HCT116 (cell line): ENCODE data around the gene LY6G5B. TPM values are rescaled to one million over a fixed set of nuclear protein-coding genes. Genes with fewer than 3 reads are reported as not detected.

Experiments
- ATAC-seq: fragments of 200-7000 bp; cut with Tn5 transposase; 2 replicates; pipeline ENCODE4 v1.9.1; 2020; ENCODE audit warnings: mild to moderate bottlenecking, moderate library complexity
- BruUV-seq: library from RNA; stranded (reverse); fragments of 400-500 nt; replicated peaks from 2 replicates; lab custom pipeline; 2021; lab: Mats Ljungman, UMichigan
- CTCF ChIA-PET: fragments of 300-600 bp; sonication (Branson Sonifier 250); formaldehyde crosslinking; loops from one replicate; lab custom pipeline; 2021; ENCODE audit warnings: antibody characterized with exemption; lab: Charles Lee
- POLR2A ChIA-PET: fragments of 300-600, 350-600 bp; sonication (Branson Sonifier 250); formaldehyde crosslinking; loops from one replicate; lab custom pipeline; 2021; ENCODE audit warnings: antibody characterized with exemption; lab: Charles Lee
- RAD21 ChIA-PET, 2 experiments: fragments of 300-600 bp; sonication (Branson Sonifier 250); formaldehyde crosslinking; loops; one replicate each; lab custom pipeline; 2023; ENCODE audit warnings: low total read pairs in 2 of 2; ENCODE audit not compliant: uncharacterized antibody in 2 of 2, unreplicated experiment in 2 of 2, low non-redundant PET in 1 of 2; lab: Charles Lee
- DNase-seq: peaks from one replicate; pipeline ENCODE4 v3.0.0-alpha.2; 2010; ENCODE audit warnings: low read depth, low spot score
- H2AFZ ChIP-seq: fragments of 200-600 bp; shearing (Covaris generic), sonication (generic); 2 replicates; pipeline ENCODE4 v1.6.1; 2017; ENCODE audit warnings: low read depth, mixed run types, mixed read lengths, antibody characterized with exemption, low read length; ENCODE audit not compliant: poor library complexity, severe bottlenecking
- H3K27ac ChIP-seq: 2 replicates; pipeline ENCODE4 v1.5.1; 2012; ENCODE audit warnings: low read depth, low read length
- H3K27me3 ChIP-seq: fragments of 200-600 bp; sonication (generic); 2 replicates; pipeline ENCODE4 v1.6.1; 2016; ENCODE audit warnings: mixed run types, low read length, mixed read lengths; ENCODE audit not compliant: insufficient read depth
- H3K36me3 ChIP-seq, 2 experiments: fragments of 200-500 bp in 1 of 2; fragments of 200-600 bp in 1 of 2; sonication (Bioruptor generic) in 1 of 2; sonication (generic) in 1 of 2; 2 replicates each; pipeline versions ENCODE4 v1.5.1 to v1.6.1; 2014 to 2016; ENCODE audit warnings: low read length in 2 of 2, inconsistent platforms in 1 of 2, mixed read lengths in 1 of 2, mixed run types in 1 of 2; ENCODE audit not compliant: insufficient read depth in 2 of 2, control insufficient read depth in 1 of 2
- H3K4me1 ChIP-seq, 2 experiments: fragments of 200-600 bp in 1 of 2; sonication (generic) in 1 of 2; 2 replicates each; pipeline versions ENCODE4 v1.5.1 to v1.6.1; 2012 to 2017; ENCODE audit warnings: low read length in 2 of 2, inconsistent platforms in 1 of 2, mild to moderate bottlenecking in 1 of 2, mixed read lengths in 1 of 2, mixed run types in 1 of 2, moderate library complexity in 1 of 2; ENCODE audit not compliant: insufficient read depth in 2 of 2, control insufficient read depth in 1 of 2
- H3K4me2 ChIP-seq: fragments of 200-600 bp; sonication (generic); 2 replicates; pipeline ENCODE4 v1.6.1; 2017; ENCODE audit warnings: mixed run types, low read length, mixed read lengths
- H3K4me3 ChIP-seq, 2 experiments: fragments of 200-600 bp in 1 of 2; sonication (generic) in 1 of 2; replicated peaks in 1 of 2; 2 replicates each; pipeline ENCODE4 v1.5.1; 2011 to 2016; ENCODE audit warnings: low read length in 2 of 2, control low read depth in 1 of 2, low read depth in 1 of 2, mild to moderate bottlenecking in 1 of 2, mixed read lengths in 1 of 2, mixed run types in 1 of 2
- H3K79me2 ChIP-seq: fragments of 200-600 bp; sonication (generic); 2 replicates; pipeline ENCODE4 v1.6.1; 2017; ENCODE audit warnings: mild to moderate bottlenecking, mixed run types, low read length, moderate library complexity, mixed read lengths; ENCODE audit not compliant: insufficient read depth
- H3K9ac ChIP-seq: fragments of 200-600 bp; sonication (generic); 2 replicates; pipeline ENCODE4 v1.6.1; 2016; ENCODE audit warnings: low read length, mixed read lengths
- H3K9me2 ChIP-seq: fragments of 200-600 bp; sonication (generic), shearing (Covaris generic); 2 replicates; pipeline ENCODE4 v1.6.1; 2017; ENCODE audit warnings: mixed run types, mild to moderate bottlenecking, moderate library complexity; ENCODE audit not compliant: insufficient read depth
- H3K9me3 ChIP-seq, 2 experiments: fragments of 200-500 bp in 1 of 2; fragments of 200-600 bp in 1 of 2; sonication (Bioruptor generic) in 1 of 2; sonication (generic) in 1 of 2; 2 replicates each; pipeline ENCODE4 v1.6.1; 2014 to 2017; ENCODE audit warnings: low read length in 2 of 2, mixed read lengths in 2 of 2, inconsistent platforms in 1 of 2, low read depth in 1 of 2, mild to moderate bottlenecking in 1 of 2, mixed run types in 1 of 2, moderate library complexity in 1 of 2; ENCODE audit not compliant: control insufficient read depth in 1 of 2, insufficient read depth in 1 of 2
- H4K20me1 ChIP-seq: fragments of 200-600 bp; sonication (generic), shearing (Covaris generic); 2 replicates; pipeline ENCODE4 v1.6.1; 2017; ENCODE audit warnings: mixed run types, mild to moderate bottlenecking, moderate library complexity; ENCODE audit not compliant: insufficient read depth
- CBX3 ChIP-seq: IDR thresholded peaks from 2 replicates; pipeline ENCODE4 v1.6.1; 2012; ENCODE audit warnings: low read depth
- CTCF ChIP-seq, 3 experiments: fragments of 200-600 bp in 1 of 3; sonication (generic) in 1 of 3; IDR thresholded peaks in 2 of 3; conservative IDR thresholded peaks in 1 of 3; 2 replicates each; pipeline ENCODE4 v1.5.1; 2012 to 2017; ENCODE audit warnings: low read depth in 2 of 3, low read length in 2 of 3, antibody characterized with exemption in 1 of 3, borderline replicate concordance in 1 of 3, control low read depth in 1 of 3, mild to moderate bottlenecking in 1 of 3, mixed read lengths in 1 of 3, mixed run types in 1 of 3, moderate library complexity in 1 of 3; ENCODE audit not compliant: insufficient read depth in 1 of 3
- EZH2 ChIP-seq: fragments of 200-600 bp; sonication (generic); IDR thresholded peaks from 2 replicates; pipeline ENCODE4 v1.6.1; 2017; ENCODE audit warnings: antibody characterized with exemption, mixed run types
- EZH2phosphoT487 ChIP-seq: fragments of 200-600 bp; IDR thresholded peaks from 2 replicates; pipeline ENCODE4 v1.6.1; 2018; ENCODE audit warnings: antibody characterized with exemption, borderline replicate concordance
- MAX ChIP-seq: IDR thresholded peaks from 2 replicates; pipeline ENCODE4 v1.6.1; 2012
- POLR2A ChIP-seq: IDR thresholded peaks from 2 replicates; pipeline ENCODE4 v1.7.0; 2011; ENCODE audit warnings: borderline replicate concordance; ENCODE audit not compliant: insufficient read depth, insufficient read length; ENCODE audit errors: extremely low read depth
- POLR2AphosphoS5 ChIP-seq: IDR thresholded peaks from 2 replicates; pipeline ENCODE4 v1.6.1; 2011; ENCODE audit warnings: mild to moderate bottlenecking, low read depth, low read length, moderate library complexity
- RAD21 ChIP-seq: IDR thresholded peaks from 2 replicates; pipeline ENCODE4 v1.6.1; 2012; ENCODE audit warnings: low read depth, mild to moderate bottlenecking
- SRF ChIP-seq: IDR thresholded peaks from 2 replicates; pipeline ENCODE4 v1.6.1; 2012; ENCODE audit warnings: low read depth
- TCF7L2 ChIP-seq: IDR thresholded peaks from 2 replicates; pipeline ENCODE4 v1.7.0; 2011; ENCODE audit warnings: borderline replicate concordance, inconsistent platforms; ENCODE audit not compliant: insufficient read depth, insufficient read length; ENCODE audit errors: extremely low read depth
- YY1 ChIP-seq: IDR thresholded peaks from 2 replicates; pipeline ENCODE4 v1.6.1; 2011; ENCODE audit warnings: low read length, low read depth, moderate library complexity, mild to moderate bottlenecking; ENCODE audit not compliant: insufficient replicate concordance; ENCODE audit errors: extremely low read depth
- intact Hi-C: fragments of 100-400 bp; cut with micrococcal nuclease; formaldehyde crosslinking; loops from 2 replicates; pipeline ENCODE4 v1.10.0; 2022
- total RNA-seq: library from RNA; stranded (reverse); gene quantifications from one replicate; pipeline ENCODE4 v1.2.1, GENCODE V29; 2021; ENCODE audit not compliant: unreplicated experiment

The LY6G5B gene
- total RNA-seq, 1 experiment from 2014 or later: 15.4 TPM

- POLR2A ChIA-PET: interaction anchor here (0.7 to 2.6 kb wide), 10 partner anchors 9 to 176 kb away, joined by 3 to 32 read pairs (median 4); partner anchors contain the start of genes C6orf47, CSNK2B, GPANK1 and HSPA1B
Observed at GRCh38 chr6:31651602-31652191, 18.1 kb upstream of the LY6G5B start.

DNA sequence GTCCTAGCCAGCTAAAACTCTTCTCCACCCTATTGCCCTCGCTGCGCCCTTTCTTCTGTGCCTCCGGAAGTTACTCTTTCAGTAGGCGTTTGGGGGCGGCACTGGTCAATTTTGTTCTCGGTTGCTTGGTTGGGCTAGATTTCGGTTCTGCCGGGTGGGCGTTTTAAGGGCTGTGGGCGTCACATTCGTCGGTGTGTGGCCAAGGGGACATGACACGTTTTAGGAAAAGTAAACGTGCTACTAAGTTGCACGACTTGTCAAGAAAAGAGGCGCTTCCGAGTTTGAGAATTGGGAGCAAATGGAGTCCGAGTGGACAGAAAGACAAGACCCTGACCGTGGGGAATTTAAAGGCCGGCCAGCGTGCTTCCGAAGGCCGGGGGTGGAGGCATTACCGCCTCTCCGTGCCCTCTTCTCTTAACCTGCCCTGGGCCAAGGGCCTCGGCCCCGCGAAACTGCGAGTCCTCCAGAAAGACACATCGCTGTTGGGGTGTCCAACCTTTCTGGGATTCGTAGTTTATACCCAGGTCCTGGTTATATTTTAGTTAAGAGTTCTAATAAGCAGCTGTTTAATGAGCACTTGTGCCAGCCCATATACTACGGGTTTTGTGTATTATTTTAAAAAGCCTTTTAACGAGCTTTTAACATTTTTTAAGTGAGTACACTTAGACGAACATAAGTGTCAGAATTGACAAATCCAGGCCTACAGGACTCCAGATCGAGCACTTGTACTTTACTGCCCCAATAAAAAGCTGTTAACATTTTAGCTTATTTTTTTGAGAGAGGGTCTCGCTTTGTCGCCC is 16.7 kb upstream of the LY6G5B start:
- peak overlapping the region; percentile 80 for H3K9ac ChIP-seq
- TSS peak; percentile 99 for BruUV-seq
- H3K4me2 ChIP-seq: peak overlapping the region; percentile 80
- H4K20me1 ChIP-seq: no peaks in the 10 kb centered on the region
- peak; percentile 75 for ATAC-seq
- peak overlapping the region; percentile 55 to 66 for H3K4me3 ChIP-seq
- H3K27me3 ChIP-seq: no peaks in the 10 kb centered on the region
- peak overlapping the region; percentile 89 for H3K27ac ChIP-seq
- H3K79me2 ChIP-seq: peaks cover 45% of the 10 kb centered on the region
- no peak for DNase-seq
- H3K9me2 ChIP-seq: no peaks in the 10 kb centered on the region
- peaks cover 13 to 16% of the 10 kb centered on the region in 2 experiments for H3K36me3 ChIP-seq
- RAD21 ChIA-PET: no interaction called here
- H3K9me3 ChIP-seq: no peaks in the 10 kb centered on the region
- intact Hi-C loops: loop anchor here (1.0 kb wide), 2 partner anchors 33 to 107 kb away; partner anchors contain the start of genes ATP6V1G2 and PRRC2A
- CTCF ChIA-PET: interaction anchor here (1.0 to 1.1 kb wide), 2 partner anchors 116 to 138 kb away, joined by 3 to 4 read pairs; no protein-coding TSS in a partner anchor
- no peak overlapping the region for H2AFZ ChIP-seq
- POLR2A ChIA-PET: interaction anchor here (1.2 to 2.6 kb wide), 6 partner anchors 8 to 174 kb away, joined by 3 to 32 read pairs (median 12); partner anchors contain the start of genes ABHD16A, C6orf47, CSNK2B and GPANK1
- peaks cover 7 to 21% of the 10 kb centered on the region in 2 experiments for H3K4me1 ChIP-seq
- TF ChIP-seq YY1 (no peak), CTCF (IDR thresholded peaks at IDR 0.05 in 2 of 3, conservative IDR thresholded peaks at IDR 0.05 in 1 of 3; ENCODE audit: borderline replicate concordance in 1 of 3, insufficient read depth in 1 of 3, low read depth in 2 of 3, low read length in 2 of 3) (no peak), TCF7L2 (peak; percentile 48), POLR2A (peak; percentile 68), SRF (no peak), CBX3 (no peak), EZH2 (no peak)

More at GRCh38 chr6:31651602-31652191, 18.1 kb upstream of the LY6G5B start:
- H3K4me2 ChIP-seq: peak overlapping the region; percentile 80
- TF ChIP-seq MAX: no peak
- TF ChIP-seq RAD21: no peak
- TF ChIP-seq POLR2AphosphoS5: no peak
- TF ChIP-seq EZH2phosphoT487: no peak
- no peak for TF ChIP-seq POLR2A
- peak overlapping the region; percentile 55 to 66 for H3K4me3 ChIP-seq
- CTCF ChIA-PET: no interaction called here
- RAD21 ChIA-PET: no interaction called here
- BruUV-seq: TSS peak; percentile 65
- DNase-seq: peak; percentile 55
- intact Hi-C loops: loop anchor here (1.0 kb wide), 2 partner anchors 31 to 105 kb away; partner anchors contain the start of genes ATP6V1G2 and PRRC2A
- ATAC-seq: peak; percentile 68
- H3K9me2 ChIP-seq: no peaks in the 10 kb centered on the region
- no peaks in the 10 kb centered on the region for H3K9me3 ChIP-seq
- H3K27me3 ChIP-seq: no peaks in the 10 kb centered on the region
- peak overlapping the region; percentile 80 for H3K9ac ChIP-seq
- peaks cover 22 to 28% of the 10 kb centered on the region in 2 experiments for H3K36me3 ChIP-seq
- H3K27ac ChIP-seq: peak overlapping the region; percentile 89
- peaks cover 7 to 21% of the 10 kb centered on the region in 2 experiments for H3K4me1 ChIP-seq
- peaks cover 53% of the 10 kb centered on the region for H3K79me2 ChIP-seq
- no peaks in the 10 kb centered on the region for H4K20me1 ChIP-seq
- H2AFZ ChIP-seq: no peak overlapping the region
